GM21515 (cell line): ENCODE measurements around the gene AUH.

Source experiments
- ATAC-seq: cut with Tn5 transposase; IDR thresholded peaks from one replicate; pipeline ENCODE4 v1.9.1; 2021; ENCODE audit not compliant: unreplicated experiment

AUH gene

GRCh38 chr9:91177081-91177480 is 184.6 kb downstream of the AUH start:
- ATAC-seq: no peak

- ATAC-seq: no peak
Measured at GRCh38 chr9:91176426-91176825, 185.3 kb downstream of the AUH start.

GRCh38 chr9:91174772-91175171 is 186.9 kb downstream of the AUH start:
- no peak for ATAC-seq

- no peak for ATAC-seq
Measured at GRCh38 chr9:91172329-91172728, 189.4 kb downstream of the AUH start.

- ATAC-seq: no peak
Measured at GRCh38 chr9:91170951-91171350, 190.8 kb downstream of the AUH start.

- no peak for ATAC-seq
Measured at GRCh38 chr9:91166796-91167366, 194.8 kb downstream of the AUH start.

- no peak for ATAC-seq
Measured at GRCh38 chr9:91164724-91165520, 196.8 kb downstream of the AUH start.
